IMR-90 (cell line): ENCODE measurements around the gene CNKSR3. TPM values are rescaled to one million over a fixed set of nuclear protein-coding genes. Genes with fewer than 3 reads are reported as not detected.

ENCODE experiments used
- ATAC-seq: fragments of 200-7000 bp; cut with Tn5 transposase; 2 replicates; pipeline ENCODE4 v1.9.1; 2020; ENCODE audit warnings: low read depth, mild to moderate bottlenecking, moderate library complexity
- BruUV-seq: library from RNA; stranded (reverse); fragments of 400-500 nt; replicated peaks from 2 replicates; lab custom pipeline; 2021; lab: Mats Ljungman, UMichigan
- CTCF ChIA-PET: fragments of 300-600 bp; formaldehyde crosslinking; extraction: SDS; loops from one replicate; lab custom pipeline; 2021; ENCODE audit warnings: antibody characterized with exemption; lab: Yijun Ruan, JAX
- POLR2A ChIA-PET: fragments of 300-600 bp; sonication (Branson Sonifier 250); formaldehyde crosslinking; loops from one replicate; lab custom pipeline; 2022; ENCODE audit warnings: antibody characterized with exemption; ENCODE audit not compliant: unreplicated experiment; lab: Charles Lee
- DNase-seq: peaks from one replicate; pipeline ENCODE4 v3.0.0; 2013
- H2AFZ ChIP-seq: replicated peaks from 2 replicates; pipeline ENCODE3; 2013; ENCODE audit warnings: low read length, mild to moderate bottlenecking; ENCODE audit not compliant: poor library complexity
- H2AK5ac ChIP-seq: 2 replicates; pipeline ENCODE4 v1.6.1; 2013; ENCODE audit warnings: low read depth, low read length, inconsistent platforms
- H2AK9ac ChIP-seq: replicated peaks from 2 replicates; pipeline ENCODE3; 2013; ENCODE audit warnings: mild to moderate bottlenecking, low read depth, low read length, moderate library complexity; ENCODE audit not compliant: poor library complexity
- H2BK120ac ChIP-seq: 2 replicates; pipeline ENCODE4 v1.6.1; 2013; ENCODE audit warnings: low read depth, low read length, inconsistent platforms
- H2BK15ac ChIP-seq: 3 replicates; pipeline ENCODE4 v1.6.1; 2013; ENCODE audit warnings: low read depth, low read length, inconsistent platforms
- H2BK20ac ChIP-seq: 2 replicates; pipeline ENCODE4 v1.6.1; 2013; ENCODE audit warnings: low read depth, mild to moderate bottlenecking, inconsistent platforms, low read length, moderate library complexity
- H2BK5ac ChIP-seq: 2 replicates; pipeline ENCODE4 v1.6.1; 2013; ENCODE audit warnings: mild to moderate bottlenecking, low read depth, low read length, inconsistent platforms; ENCODE audit not compliant: poor library complexity, severe bottlenecking
- H3K14ac ChIP-seq: replicated peaks from 2 replicates; pipeline ENCODE4 v1.6.1; 2013; ENCODE audit warnings: low read depth, low read length, inconsistent platforms
- H3K18ac ChIP-seq: 2 replicates; pipeline ENCODE4 v1.6.1; 2013; ENCODE audit warnings: low read depth, low read length, control low read depth
- H3K23ac ChIP-seq: 2 replicates; pipeline ENCODE4 v1.6.1; 2013; ENCODE audit warnings: low read depth, low read length, inconsistent platforms
- H3K27ac ChIP-seq: 2 replicates; pipeline ENCODE4 v1.5.1; 2013; ENCODE audit warnings: mild to moderate bottlenecking, control low read depth, low read length; ENCODE audit not compliant: insufficient read depth
- H3K27me3 ChIP-seq: 2 replicates; pipeline ENCODE4 v1.6.1; 2013; ENCODE audit warnings: low read length; ENCODE audit not compliant: control insufficient read depth, insufficient read depth
- H3K36me3 ChIP-seq: 2 replicates; pipeline ENCODE4 v1.6.1; 2013; ENCODE audit warnings: low read length, mixed read lengths; ENCODE audit not compliant: control insufficient read depth, insufficient read depth
- H3K4ac ChIP-seq: 2 replicates; pipeline ENCODE4 v1.6.1; 2013; ENCODE audit warnings: low read depth, low read length, inconsistent platforms
- H3K4me1 ChIP-seq: 2 replicates; pipeline ENCODE4 v1.6.1; 2013; ENCODE audit warnings: low read length, mixed read lengths; ENCODE audit not compliant: control insufficient read depth, insufficient read depth
- H3K4me2 ChIP-seq: 2 replicates; pipeline ENCODE4 v1.6.1; 2013; ENCODE audit warnings: low read depth, mild to moderate bottlenecking, control low read depth, low read length, moderate library complexity
- H3K4me3 ChIP-seq: 2 replicates; pipeline ENCODE4 v1.5.1; 2013; ENCODE audit warnings: low read depth, mild to moderate bottlenecking, control low read depth, low read length, moderate library complexity; ENCODE audit not compliant: insufficient read depth
- H3K56ac ChIP-seq: 2 replicates; pipeline ENCODE4 v1.6.1; 2013; ENCODE audit warnings: low read length, inconsistent platforms; ENCODE audit not compliant: insufficient read depth; ENCODE audit errors: extremely low read depth
- H3K79me1 ChIP-seq, 2 experiments: 2 replicates each; pipeline ENCODE4 v1.6.1; 2013; ENCODE audit warnings: low read length in 2 of 2, inconsistent platforms in 1 of 2, low read depth in 1 of 2
- H3K9ac ChIP-seq: 2 replicates; pipeline ENCODE4 v1.6.1; 2013; ENCODE audit warnings: low read depth, low read length, control low read depth
- H3K9me1 ChIP-seq: 2 replicates; pipeline ENCODE4 v1.6.1; 2013; ENCODE audit warnings: low read length, inconsistent platforms; ENCODE audit not compliant: insufficient read depth
- H3K9me3 ChIP-seq: 2 replicates; pipeline ENCODE4 v1.6.1; 2013; ENCODE audit warnings: low read length; ENCODE audit not compliant: control insufficient read depth, insufficient read depth
- H4K20me1 ChIP-seq: 2 replicates; pipeline ENCODE4 v1.6.1; 2013; ENCODE audit warnings: low read length, inconsistent platforms; ENCODE audit not compliant: insufficient read depth
- H4K5ac ChIP-seq: 2 replicates; pipeline ENCODE4 v1.6.1; 2013; ENCODE audit warnings: mild to moderate bottlenecking, low read depth, low read length, control low read depth
- H4K8ac ChIP-seq, 2 experiments: 2 replicates each; pipeline ENCODE4 v1.6.1; 2013; ENCODE audit warnings: low read depth in 2 of 2, low read length in 2 of 2, control low read depth in 1 of 2, inconsistent platforms in 1 of 2
- H4K91ac ChIP-seq: 2 replicates; pipeline ENCODE4 v1.6.1; 2013; ENCODE audit warnings: low read depth, low read length, inconsistent platforms; ENCODE audit not compliant: insufficient read depth
- MAZ ChIP-seq: IDR thresholded peaks from 2 replicates; pipeline ENCODE4 v1.6.1; 2012; ENCODE audit warnings: low read depth, mild to moderate bottlenecking, low read length, improper control_type of control experiment, moderate library complexity, borderline replicate concordance
- WGBS, 2 experiments: methylation state at CpG; one replicate each; pipeline versions ENCODE4 v1.1.5 to v1.1.7; 2013; ENCODE audit warnings: missing lambda C conversion rate in 2 of 2; ENCODE audit not compliant: insufficient read length in 1 of 2; ENCODE audit errors: extremely low coverage in 2 of 2; 5-methylcytosine and 5-hydroxymethylcytosine counted together
- dilution Hi-C: fragments of 300-500 bp; cut with HindIII; formaldehyde crosslinking; loops from one replicate; pipeline ENCODE4 v1.14.3; 2018; ENCODE audit warnings: low sequenced_read_pairs; ENCODE audit not compliant: unreplicated experiment
- in situ Hi-C: fragments of 300-500 bp; cut with MboI; formaldehyde crosslinking; loops from 3 replicates; pipeline ENCODE4 v1.14.3; 2019; ENCODE audit warnings: low sequenced_read_pairs, inconsistent platforms, mixed read lengths
- intact Hi-C: fragments of 100-400 bp; cut with micrococcal nuclease; formaldehyde crosslinking; loops from 2 replicates; pipeline ENCODE4 v1.10.0; 2022
- polyA plus RNA-seq, 3 experiments: library from polyadenylated mRNA; depleted of rRNA; stranded (reverse); fragments of >200 nt; gene quantifications; 2 replicates each; pipeline ENCODE4 v1.2.3, GENCODE V29; 2012; ENCODE audit warnings: low replicate concordance in 1 of 3
- total RNA-seq: library from RNA; depleted of rRNA; stranded (reverse); fragments of >200 nt; gene quantifications from 2 replicates; pipeline ENCODE4 v1.2.3, GENCODE V29; 2012

CNKSR3 gene
- total and polyA plus RNA-seq, 2 of the 4 experiments (the other 2 are of a cell fraction), result 6.7 to 15.8 TPM

DNA sequence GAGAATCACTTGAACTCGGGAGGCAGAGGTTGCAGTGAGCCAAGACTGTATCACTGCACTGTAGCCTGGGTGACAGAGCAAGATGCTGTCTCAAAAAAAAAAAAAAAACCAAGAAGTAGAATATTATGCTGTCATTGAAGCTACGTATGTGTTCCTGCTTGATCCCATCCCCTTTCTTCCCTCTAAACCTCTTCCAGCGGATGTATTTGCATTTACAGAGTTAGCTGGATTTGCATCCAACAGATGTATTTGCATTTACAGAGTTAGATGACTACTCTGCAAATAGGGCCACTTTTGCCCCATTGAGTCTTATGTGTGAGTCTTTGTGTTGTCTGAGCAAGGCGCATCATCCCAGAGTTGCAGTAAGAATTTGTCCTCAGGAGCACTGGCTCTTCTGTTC is 128.9 kb downstream of the CNKSR3 start:
- no peak overlapping the region for H3K9ac ChIP-seq
- no peak overlapping the region for H2BK120ac ChIP-seq
- BruUV-seq, result no TSS peak
- ATAC-seq (no peak), DNase-seq (no peak)
- intact Hi-C loops (no loop called here), dilution Hi-C loops (no loop called here), in situ Hi-C loops (no loop called here)
- H3K9me3 ChIP-seq, result peaks cover 3% of the 10 kb centered on the region; the same call in 1 of the 2 replicates
- no peak overlapping the region for H2BK5ac ChIP-seq
- TF ChIP-seq MAZ, result no peak
- no peak overlapping the region for H2BK20ac ChIP-seq
- CTCF ChIA-PET, result interaction anchor here (0.5 kb wide), 1 partner anchor 39 kb away, joined by 3 read pairs; no protein-coding TSS in a partner anchor
- H4K8ac ChIP-seq, result no peak overlapping the region
- H3K27ac ChIP-seq, result no peak overlapping the region
- no peak overlapping the region for H3K23ac ChIP-seq
- H2AK9ac ChIP-seq, result no peak overlapping the region
- peaks cover under 1% of the 10 kb centered on the region; the same call in 1 of the 2 replicates for H3K9me1 ChIP-seq
- H4K91ac ChIP-seq, result no peak overlapping the region
- POLR2A ChIA-PET, result no interaction called here
- H4K20me1 ChIP-seq, result no peaks in the 10 kb centered on the region
- H3K4me1 ChIP-seq, result peaks cover 3% of the 10 kb centered on the region
- no peak overlapping the region for H2AK5ac ChIP-seq
- no CpG with 5 or more reads among the region's 4 CpGs for WGBS, 2 experiments
- no peak overlapping the region for H3K18ac ChIP-seq
- H3K4me3 ChIP-seq, result no peak overlapping the region
- no peak overlapping the region for H2BK15ac ChIP-seq
- H4K5ac ChIP-seq, result no peak overlapping the region
- H3K56ac ChIP-seq, result no peak overlapping the region
- H3K4me2 ChIP-seq, result no peak overlapping the region
- no peaks in the 10 kb centered on the region for H3K36me3 ChIP-seq
- H2AFZ ChIP-seq, result no peak overlapping the region
- H3K14ac ChIP-seq, result no peak overlapping the region
- H3K4ac ChIP-seq, result no peak overlapping the region
- H3K79me1 ChIP-seq, result no peaks in the 10 kb centered on the region
- no peaks in the 10 kb centered on the region for H3K27me3 ChIP-seq
